WERI-Rb-1 (cell line): ENCODE data around the gene DCXR.

Source experiments
- DNase-seq: peaks from one replicate; pipeline ENCODE4 v3.0.0-alpha.2; 2020
- H3K27ac ChIP-seq: fragments of 250-450 bp; sonication (Bioruptor Pico); 2 replicates; pipeline ENCODE4 v1.5.1; 2020; ENCODE audit warnings: mild to moderate bottlenecking, moderate library complexity
- H3K27me3 ChIP-seq: fragments of 250-450 bp; sonication (Bioruptor Pico); 2 replicates; pipeline ENCODE4 v1.5.1; 2021; ENCODE audit warnings: mild to moderate bottlenecking, low read depth, moderate library complexity; ENCODE audit not compliant: insufficient read depth, severe bottlenecking
- H3K36me3 ChIP-seq: fragments of 250-450 bp; sonication (Bioruptor Pico); 2 replicates; pipeline ENCODE4 v1.5.1; 2020; ENCODE audit warnings: mild to moderate bottlenecking, moderate library complexity
- H3K4me3 ChIP-seq: 2 replicates; pipeline ENCODE4 v1.5.1; 2011; ENCODE audit warnings: low read depth, mild to moderate bottlenecking, control low read depth, low read length
- H3K9me3 ChIP-seq: fragments of 250-450 bp; sonication (Bioruptor Pico); 2 replicates; pipeline ENCODE4 v1.5.1; 2021; ENCODE audit warnings: mild to moderate bottlenecking, moderate library complexity; ENCODE audit not compliant: severe bottlenecking
- CTCF ChIP-seq: IDR thresholded peaks from 2 replicates; pipeline ENCODE4 v1.5.1; 2011; ENCODE audit warnings: low read depth, mild to moderate bottlenecking, control low read depth, inconsistent platforms, low read length

The DCXR gene

GRCh38 chr17:81990836-81991683 lies 46.4 kb downstream of the DCXR start:
- no peak overlapping the region for H3K4me3 ChIP-seq
- no peak overlapping the region for H3K27ac ChIP-seq
- no peaks in the 10 kb centered on the region for H3K27me3 ChIP-seq
- TF ChIP-seq CTCF: no peak
- H3K36me3 ChIP-seq: peaks cover 64% of the 10 kb centered on the region
- peak; percentile 5 for DNase-seq
- no peaks in the 10 kb centered on the region for H3K9me3 ChIP-seq

GRCh38 chr17:81987161-81987770 lies 50.2 kb downstream of the DCXR start:
- H3K4me3 ChIP-seq: no peak overlapping the region
- no peaks in the 10 kb centered on the region for H3K9me3 ChIP-seq
- TF ChIP-seq CTCF: no peak
- no peaks in the 10 kb centered on the region for H3K27me3 ChIP-seq
- peaks cover 67% of the 10 kb centered on the region for H3K36me3 ChIP-seq
- H3K27ac ChIP-seq: no peak overlapping the region
- DNase-seq: peak; percentile 10

- Histone ChIP-seq H3K27me3 (no peaks in the 10 kb centered on the region), H3K4me3 (no peak overlapping the region), H3K27ac (no peak overlapping the region), H3K36me3 (peaks cover 72% of the 10 kb centered on the region), H3K9me3 (no peaks in the 10 kb centered on the region)
- peak; percentile 6 for DNase-seq
- TF ChIP-seq CTCF: no peak
These were observed 50.9 kb downstream of the DCXR start for GRCh38 chr17:81986606-81987005.
